Heart left ventricle (tissue), 13 donors: ENCODE data around the gene FYN.

ENCODE experiments used
- CTCF ChIP-seq, 12 donors: fragments of 200-600 bp; sonication (generic) in 4 of 12; IDR thresholded peaks; one replicate each; pipeline versions ENCODE4 v1.5.0 to v1.8.0; 2018 to 2022; ENCODE audit warnings: antibody characterized with exemption in 12 of 12, mild to moderate bottlenecking in 5 of 12
- POLR2A ChIP-seq, 2 donors: fragments of 450-650 bp; IDR thresholded peaks; one replicate each; pipeline ENCODE4 v1.6.1; 2017; ENCODE audit warnings: antibody characterized with exemption in 2 of 2, mild to moderate bottlenecking in 2 of 2, moderate library complexity in 2 of 2
- donor health status: ischemic (EF 13 %, LVEDD 7.1; RV severe dilation, severe dysfunction).
- donor health status: DM: no; HTN: yes; CAD: no.
- donor health status: DM: no; HTN: no; CAD: no.
- donor health status: ischemic (EF 25% LVEDD 6.9; RV normal size, moderate dysfunction).
- donor health status: ischemic (EF 25% LVEDD 5.7; RV mildly dilated, moderate dysfunction).
- donor health status: ischemic (EF 35%, LVEDD 5.7; RV mildly dilated, moderate dysfunction).
- donor health status: nonischemic (EF 11% LVEDD 7.7; RV severe dilation, severe dysfunction).
- donor health status: DM: yes; HTN: yes; CAD: no.
- donor health status: PGD.
- donor health status: ischemic (EF 29% LVEDD 5.4; RV normal size, mild dysfunction).
- donor health status: nonischemic (EF 23%, LVEDD 6.1; RV moderate dilation, normal function).

GRCh38 chr6:111803804-111804203 is 69.4 kb downstream of the FYN start:
- no peak for TF ChIP-seq CTCF (IDR thresholded peaks at IDR 0.05)
- TF ChIP-seq POLR2A (IDR thresholded peaks at IDR 0.05): no peak
